Kidney (tissue), 14 donors: ENCODE results near the gene ZNF595. TPM values are rescaled to one million over a fixed set of nuclear protein-coding genes. Genes with fewer than 3 reads are reported as not detected.

Experiments
- DNase-seq, 5 donors: peaks; one replicate each; pipeline ENCODE4 v3.0.0-alpha.2; 2013 to 2020
- FAIRE-seq: peaks from 2 replicates; lab custom pipeline; 2012; peaks lifted over from hg19 to GRCh38; lab: Jason Lieb, UNC
- H3K27ac ChIP-seq, 2 donors: one replicate each; pipeline ENCODE4 v1.7.0; 2013; ENCODE audit warnings: low read depth in 2 of 2, low read length in 2 of 2, inconsistent platforms in 1 of 2
- H3K27me3 ChIP-seq: one replicate; pipeline ENCODE4 v1.7.1; 2013; ENCODE audit warnings: low read length, inconsistent platforms; ENCODE audit not compliant: control insufficient read depth, insufficient read depth
- H3K36me3 ChIP-seq, 3 donors: one replicate each; pipeline versions ENCODE4 v1.7.0 to v1.7.1; 2013; ENCODE audit warnings: low read length in 3 of 3, control low read depth in 1 of 3, inconsistent platforms in 1 of 3; ENCODE audit not compliant: insufficient read depth in 3 of 3, control insufficient read depth in 2 of 3
- H3K4me1 ChIP-seq, 3 donors: one replicate each; pipeline versions ENCODE4 v1.7.0 to v1.7.1; 2013; ENCODE audit warnings: low read length in 3 of 3, inconsistent platforms in 1 of 3, low read depth in 1 of 3; ENCODE audit not compliant: control insufficient read depth in 2 of 3, insufficient read depth in 2 of 3
- H3K4me3 ChIP-seq, 3 donors: one replicate each; pipeline versions ENCODE4 v1.7.0 to v1.8.1; 2013; ENCODE audit warnings: low read length in 3 of 3, control low read depth in 1 of 3, inconsistent platforms in 1 of 3
- H3K9ac ChIP-seq, 3 donors: one replicate each; pipeline versions ENCODE4 v1.7.0 to v1.7.1; 2013; ENCODE audit warnings: low read length in 3 of 3, control low read depth in 1 of 3, inconsistent platforms in 1 of 3
- H3K9me3 ChIP-seq, 3 donors: one replicate each; pipeline versions ENCODE4 v1.7.0 to v1.7.1; 2013; ENCODE audit warnings: low read length in 3 of 3, control low read depth in 1 of 3, inconsistent platforms in 1 of 3; ENCODE audit not compliant: control insufficient read depth in 2 of 3, insufficient read depth in 1 of 3
- intact Hi-C: fragments of 100-400 bp; cut with DNase I; formaldehyde crosslinking; loops from one replicate; pipeline ENCODE4 v1.11.1; 2022
- polyA plus RNA-seq: library from polyadenylated mRNA; stranded (reverse); fragments of 350-450 nt; fragmentation: Illumina TruSeq; extraction: RNeasy Lipid Tissue Mini Kit (QIAGEN cat#74804); gene quantifications from one replicate; pipeline ENCODE4 v1.2.3, GENCODE V29; 2014; ENCODE audit warnings: low read depth, low replicate concordance; ENCODE audit not compliant: insufficient read depth
- total RNA-seq: library from RNA; stranded (reverse); fragmentation: NEBNext Ultra II Directional; extraction: Animal tissue kit (Norgen Biotek cat#: 25700); gene quantifications from one replicate; pipeline ENCODE4 v1.2.1, GENCODE V29; 2021
- TF ChIP-seq, protein P1 (sequence below): IDR thresholded peaks from 3 replicates; pipeline ENCODE4 v1.5.1; 2012; ENCODE audit warnings: mild to moderate bottlenecking, moderate library complexity, borderline replicate concordance; ENCODE audit not compliant: insufficient read depth; ENCODE audit errors: extremely low read depth
- donor health status: control.
- donor health status: control.
- donor health status: control.
- donor health status: control.
- donor health status: control.
- donor health status: DM: yes; HTN: yes; CAD: no.
- donor health status: Normal renal cell carcinoma (clear cell type).

ZNF595 gene
- total and polyA plus RNA-seq, 2 donors from 2014 or later, result 6.0 to 18.3 TPM

DNA sequence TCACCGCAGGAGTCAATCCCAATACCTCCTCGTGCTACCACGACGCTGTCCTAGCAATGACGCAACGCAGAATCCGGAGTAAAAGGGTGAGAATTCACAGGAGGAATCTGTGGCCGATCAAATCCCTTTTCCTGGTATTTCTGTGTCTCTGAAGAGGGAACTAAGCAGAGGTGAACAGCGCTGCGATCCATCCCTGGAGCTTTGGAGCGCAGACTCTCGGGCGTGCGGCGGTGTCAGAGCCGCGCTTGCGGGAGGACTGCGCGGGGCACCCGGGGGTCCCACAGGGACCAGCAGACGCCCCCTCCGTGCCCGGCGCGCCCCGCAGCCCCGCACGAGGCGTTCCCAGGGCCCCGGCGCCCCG lies 53.9 kb downstream of the ZNF595 start:
- Histone ChIP-seq H3K9me3 (peaks cover 0 to 28% (median 0%) of the 10 kb centered on the region in 3 donors), H3K27ac (no peak overlapping the region)
- FAIRE-seq, result no peak

DNA sequence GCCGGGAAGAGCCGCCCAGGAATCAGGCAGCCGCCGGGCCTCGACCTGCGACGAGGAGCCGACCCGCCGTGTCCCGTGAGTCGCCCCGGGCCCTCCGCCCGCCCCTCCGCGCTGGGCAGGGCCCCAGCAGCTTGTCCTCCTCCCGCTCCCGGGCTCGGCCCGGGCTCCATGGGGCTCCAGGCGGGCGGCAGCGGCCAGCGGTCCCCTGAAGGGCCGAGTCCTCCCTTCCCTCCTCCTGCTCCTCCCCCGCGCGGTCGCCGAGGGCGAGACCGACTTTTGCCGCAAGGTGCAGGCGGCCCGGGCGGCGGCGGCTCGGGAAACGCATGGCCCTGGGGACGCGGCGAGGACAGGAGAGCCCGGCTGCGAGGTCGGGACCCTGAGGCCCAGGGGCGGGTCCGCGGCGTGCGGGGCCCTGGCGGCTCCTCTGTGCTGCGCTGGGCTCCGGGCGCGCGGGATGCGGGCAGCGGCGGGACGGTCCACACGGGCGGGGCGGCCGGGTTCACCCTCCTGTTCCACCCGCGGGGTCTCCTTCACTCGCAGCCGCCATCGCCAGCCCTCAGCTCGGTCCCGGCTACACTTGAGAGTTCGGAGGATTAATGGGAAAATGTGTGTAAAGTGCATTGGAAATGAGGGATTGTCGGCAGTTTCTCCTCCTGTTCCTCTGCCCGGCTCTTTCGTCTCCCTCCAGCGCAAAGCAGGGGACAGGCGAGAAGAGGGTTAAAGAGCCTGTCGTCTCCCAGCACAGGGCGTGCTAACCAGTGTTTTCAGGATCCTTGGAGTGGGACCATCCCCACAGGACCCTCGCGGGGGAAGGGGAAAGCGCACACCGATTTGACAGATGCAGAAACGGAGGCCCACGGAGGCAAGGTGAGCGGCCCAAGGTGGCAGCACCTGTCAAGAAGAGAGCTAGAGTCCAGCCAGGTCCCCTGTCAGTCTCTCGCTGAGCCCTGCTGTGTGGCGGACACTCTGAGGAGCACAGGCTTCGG lies 54.6 kb downstream of the ZNF595 start:
- TF ChIP-seq, protein P1, sequence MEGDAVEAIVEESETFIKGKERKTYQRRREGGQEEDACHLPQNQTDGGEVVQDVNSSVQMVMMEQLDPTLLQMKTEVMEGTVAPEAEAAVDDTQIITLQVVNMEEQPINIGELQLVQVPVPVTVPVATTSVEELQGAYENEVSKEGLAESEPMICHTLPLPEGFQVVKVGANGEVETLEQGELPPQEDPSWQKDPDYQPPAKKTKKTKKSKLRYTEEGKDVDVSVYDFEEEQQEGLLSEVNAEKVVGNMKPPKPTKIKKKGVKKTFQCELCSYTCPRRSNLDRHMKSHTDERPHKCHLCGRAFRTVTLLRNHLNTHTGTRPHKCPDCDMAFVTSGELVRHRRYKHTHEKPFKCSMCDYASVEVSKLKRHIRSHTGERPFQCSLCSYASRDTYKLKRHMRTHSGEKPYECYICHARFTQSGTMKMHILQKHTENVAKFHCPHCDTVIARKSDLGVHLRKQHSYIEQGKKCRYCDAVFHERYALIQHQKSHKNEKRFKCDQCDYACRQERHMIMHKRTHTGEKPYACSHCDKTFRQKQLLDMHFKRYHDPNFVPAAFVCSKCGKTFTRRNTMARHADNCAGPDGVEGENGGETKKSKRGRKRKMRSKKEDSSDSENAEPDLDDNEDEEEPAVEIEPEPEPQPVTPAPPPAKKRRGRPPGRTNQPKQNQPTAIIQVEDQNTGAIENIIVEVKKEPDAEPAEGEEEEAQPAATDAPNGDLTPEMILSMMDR, result no peak
- no peak for FAIRE-seq

More for the DNA sequence above, 53.9 kb downstream of the ZNF595 start:
- TF ChIP-seq, protein P1, result no peak
- Histone ChIP-seq H3K36me3 (no peaks in the 10 kb centered on the region), H3K4me3 (no peak overlapping the region), H3K9ac (no peak overlapping the region), H3K27me3 (peaks cover 28% of the 10 kb centered on the region), H3K4me1 (no peaks in the 10 kb centered on the region)
- no peak for DNase-seq
- intact Hi-C loops, result no loop called here

DNA sequence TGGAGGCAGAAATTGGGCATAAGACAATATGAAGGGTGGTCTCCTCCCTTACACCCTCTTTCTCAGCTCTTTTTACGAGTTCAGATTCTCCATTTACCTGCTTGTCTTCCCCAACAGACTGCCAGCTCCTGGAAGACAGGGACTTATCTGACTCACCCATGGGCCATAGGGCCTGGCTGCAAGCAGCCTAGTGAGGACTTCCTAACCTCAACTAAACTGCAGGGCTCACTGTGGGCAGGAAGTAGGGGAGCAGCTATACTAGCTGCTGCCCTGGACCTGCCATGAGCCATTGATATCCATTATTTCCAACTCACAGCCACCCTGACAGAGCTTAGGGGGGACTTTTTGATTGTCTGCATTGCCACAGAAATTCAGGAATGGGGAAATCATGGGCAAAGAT lies 59.6 kb downstream of the ZNF595 start:
- TF ChIP-seq, protein P1, result no peak
- no peak overlapping the region for H3K9ac ChIP-seq
- no peak overlapping the region for H3K27ac ChIP-seq
- H3K36me3 ChIP-seq, result no peaks in the 10 kb centered on the region
- no peak for DNase-seq
- no peak overlapping the region for H3K4me3 ChIP-seq
- intact Hi-C loops, result no loop called here
- FAIRE-seq, result no peak
- peaks cover 19% of the 10 kb centered on the region for H3K27me3 ChIP-seq
- peaks cover 0 to 6% (median 0%) of the 10 kb centered on the region in 3 donors for H3K9me3 ChIP-seq
- no peaks in the 10 kb centered on the region for H3K4me1 ChIP-seq

More for the DNA sequence above, 54.6 kb downstream of the ZNF595 start:
- H3K4me1 ChIP-seq, result no peaks in the 10 kb centered on the region
- peak in 4 of 5 donors; percentile 39 to 58 (median 52) for DNase-seq
- peaks cover 28% of the 10 kb centered on the region for H3K27me3 ChIP-seq
- no peaks in the 10 kb centered on the region for H3K36me3 ChIP-seq
- peaks cover 0 to 22% (median 0%) of the 10 kb centered on the region in 3 donors for H3K9me3 ChIP-seq
- H3K4me3 ChIP-seq, result peak overlapping the region in 1 of 3 donors; percentile 29
- intact Hi-C loops, result no loop called here
- no peak overlapping the region for H3K9ac ChIP-seq
- H3K27ac ChIP-seq, result no peak overlapping the region
